Ishikawa (cell line): ENCODE measurements around the gene PDE3A.

ENCODE experiments used
- CEBPB ChIP-seq: IDR thresholded peaks from 2 replicates; pipeline ENCODE4 v1.6.1; 2012
- CREB1 ChIP-seq: IDR thresholded peaks from 2 replicates; pipeline ENCODE4 v1.6.1; 2012; ENCODE audit warnings: low read depth
- EGR1 ChIP-seq: IDR thresholded peaks from 2 replicates; pipeline ENCODE4 v1.6.1; 2012
- EP300 ChIP-seq: IDR thresholded peaks from 2 replicates; pipeline ENCODE4 v1.6.1; 2012; ENCODE audit warnings: borderline replicate concordance
- FOXM1 ChIP-seq: IDR thresholded peaks from 2 replicates; pipeline ENCODE4 v1.6.1; 2012; ENCODE audit warnings: low read depth, borderline replicate concordance
- MAX ChIP-seq: IDR thresholded peaks from 2 replicates; pipeline ENCODE4 v1.6.1; 2012
- NFIC ChIP-seq: IDR thresholded peaks from 2 replicates; pipeline ENCODE4 v1.6.1; 2012
- RAD21 ChIP-seq: IDR thresholded peaks from 2 replicates; pipeline ENCODE4 v1.6.1; 2012; ENCODE audit warnings: low read depth
- TAF1 ChIP-seq: IDR thresholded peaks from 2 replicates; pipeline ENCODE4 v1.6.1; 2012; ENCODE audit warnings: low read depth, mild to moderate bottlenecking
- TCF12 ChIP-seq: IDR thresholded peaks from 2 replicates; pipeline ENCODE4 v1.6.1; 2012; ENCODE audit warnings: low read depth
- TEAD4 ChIP-seq: IDR thresholded peaks from 2 replicates; pipeline ENCODE4 v1.6.1; 2012
- USF1 ChIP-seq: IDR thresholded peaks from 2 replicates; pipeline ENCODE4 v1.6.1; 2012
- YY1 ChIP-seq: IDR thresholded peaks from 2 replicates; pipeline ENCODE4 v1.6.1; 2012; ENCODE audit warnings: low read depth
- ZBTB7A ChIP-seq: IDR thresholded peaks from 2 replicates; pipeline ENCODE4 v1.6.1; 2012; ENCODE audit warnings: low read depth
- TF ChIP-seq, protein P1 (sequence below): IDR thresholded peaks from 2 replicates; pipeline ENCODE4 v1.6.1; 2012; ENCODE audit warnings: low read depth, mild to moderate bottlenecking

The PDE3A gene

GRCh38 chr12:20444595-20445170 lies 76.3 kb downstream of the PDE3A start:
- no peak for TF ChIP-seq CEBPB

GRCh38 chr12:20445687-20446086 lies 77.3 kb downstream of the PDE3A start:
- no peak for TF ChIP-seq TCF12
- TF ChIP-seq CREB1, result no peak
- TF ChIP-seq FOXM1, result no peak
- no peak for TF ChIP-seq TAF1
- TF ChIP-seq, protein P1, sequence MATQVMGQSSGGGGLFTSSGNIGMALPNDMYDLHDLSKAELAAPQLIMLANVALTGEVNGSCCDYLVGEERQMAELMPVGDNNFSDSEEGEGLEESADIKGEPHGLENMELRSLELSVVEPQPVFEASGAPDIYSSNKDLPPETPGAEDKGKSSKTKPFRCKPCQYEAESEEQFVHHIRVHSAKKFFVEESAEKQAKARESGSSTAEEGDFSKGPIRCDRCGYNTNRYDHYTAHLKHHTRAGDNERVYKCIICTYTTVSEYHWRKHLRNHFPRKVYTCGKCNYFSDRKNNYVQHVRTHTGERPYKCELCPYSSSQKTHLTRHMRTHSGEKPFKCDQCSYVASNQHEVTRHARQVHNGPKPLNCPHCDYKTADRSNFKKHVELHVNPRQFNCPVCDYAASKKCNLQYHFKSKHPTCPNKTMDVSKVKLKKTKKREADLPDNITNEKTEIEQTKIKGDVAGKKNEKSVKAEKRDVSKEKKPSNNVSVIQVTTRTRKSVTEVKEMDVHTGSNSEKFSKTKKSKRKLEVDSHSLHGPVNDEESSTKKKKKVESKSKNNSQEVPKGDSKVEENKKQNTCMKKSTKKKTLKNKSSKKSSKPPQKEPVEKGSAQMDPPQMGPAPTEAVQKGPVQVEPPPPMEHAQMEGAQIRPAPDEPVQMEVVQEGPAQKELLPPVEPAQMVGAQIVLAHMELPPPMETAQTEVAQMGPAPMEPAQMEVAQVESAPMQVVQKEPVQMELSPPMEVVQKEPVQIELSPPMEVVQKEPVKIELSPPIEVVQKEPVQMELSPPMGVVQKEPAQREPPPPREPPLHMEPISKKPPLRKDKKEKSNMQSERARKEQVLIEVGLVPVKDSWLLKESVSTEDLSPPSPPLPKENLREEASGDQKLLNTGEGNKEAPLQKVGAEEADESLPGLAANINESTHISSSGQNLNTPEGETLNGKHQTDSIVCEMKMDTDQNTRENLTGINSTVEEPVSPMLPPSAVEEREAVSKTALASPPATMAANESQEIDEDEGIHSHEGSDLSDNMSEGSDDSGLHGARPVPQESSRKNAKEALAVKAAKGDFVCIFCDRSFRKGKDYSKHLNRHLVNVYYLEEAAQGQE, result no peak
- TF ChIP-seq CEBPB, result no peak
- TF ChIP-seq NFIC, result no peak
- TF ChIP-seq RAD21, result no peak
- no peak for TF ChIP-seq USF1
- TF ChIP-seq EP300, result no peak
- TF ChIP-seq MAX, result no peak
- TF ChIP-seq TEAD4, result no peak
- TF ChIP-seq ZBTB7A, result no peak

- TF ChIP-seq EGR1 (no peak), MAX (no peak), USF1 (no peak), NFIC (no peak), FOXM1 (no peak), TAF1 (no peak), CREB1 (no peak)
Observed at GRCh38 chr12:20446836-20447235, 78.5 kb downstream of the PDE3A start.

DNA sequence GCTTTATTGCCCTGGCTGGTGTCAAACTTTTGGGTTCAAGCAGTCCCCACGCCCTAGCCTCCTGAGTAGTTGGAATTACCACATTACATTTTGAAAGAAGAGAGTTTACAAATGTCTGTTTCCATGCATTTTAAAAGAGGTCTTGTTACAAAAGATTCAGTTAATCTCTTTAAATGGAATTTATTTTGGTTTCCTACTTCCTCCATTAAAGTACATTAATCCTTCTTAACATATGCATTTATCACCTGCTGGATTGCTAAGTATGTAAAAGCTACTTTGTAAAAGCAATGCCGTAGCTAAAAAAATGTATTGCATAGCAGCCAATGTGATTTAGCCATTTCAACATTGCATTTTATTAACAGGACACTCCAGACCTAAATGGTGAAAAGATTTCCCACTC lies 80.4 kb downstream of the PDE3A start:
- TF ChIP-seq USF1 (no peak), CREB1 (no peak)

DNA sequence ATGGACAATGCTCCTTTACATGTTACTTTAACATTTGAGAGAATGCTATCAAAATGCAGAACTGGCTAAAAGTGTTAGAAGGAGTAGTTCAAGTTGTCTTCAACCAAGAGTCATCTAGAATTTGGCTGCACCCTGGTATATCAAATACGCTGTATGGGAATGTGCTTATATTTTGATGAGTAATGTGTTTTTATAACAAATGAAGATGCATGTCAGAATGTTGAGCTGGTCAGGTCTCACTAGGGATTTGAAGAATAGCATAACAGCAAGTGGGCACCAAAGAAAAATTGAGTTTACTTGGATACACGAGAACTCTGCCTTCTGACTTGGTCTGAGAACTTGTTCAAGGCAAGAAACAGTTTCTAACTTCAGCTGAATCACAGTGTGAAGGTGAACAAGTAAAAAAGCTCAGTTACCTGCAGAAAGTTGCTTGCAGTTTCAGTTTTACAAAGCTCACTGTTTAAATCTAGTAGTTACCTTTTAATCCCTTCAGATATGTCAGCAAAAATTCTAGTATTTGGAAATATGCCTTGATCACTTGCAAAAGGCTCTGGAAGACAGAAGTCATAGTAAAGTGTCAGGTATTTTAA lies 82.3 kb downstream of the PDE3A start:
- TF ChIP-seq CEBPB (no peak), CREB1 (no peak), RAD21 (no peak), EP300 (no peak), TAF1 (no peak), USF1 (no peak), EGR1 (no peak), TCF12 (no peak), ZBTB7A (no peak), MAX (no peak), TEAD4 (no peak)
- TF ChIP-seq, protein P1, result no peak

- TF ChIP-seq ZBTB7A, result no peak
- TF ChIP-seq CREB1, result no peak
- TF ChIP-seq TAF1, result no peak
- TF ChIP-seq TCF12, result no peak
- TF ChIP-seq YY1, result no peak
- TF ChIP-seq EGR1, result no peak
- no peak for TF ChIP-seq MAX
- TF ChIP-seq EP300, result no peak
- no peak for TF ChIP-seq RAD21
- no peak for TF ChIP-seq USF1
Observed at GRCh38 chr12:20451761-20452160, 83.4 kb downstream of the PDE3A start.
